HG03280 (cell line): ENCODE results near the gene TOMM7.
"Not testable (repeated sequence)": the region's sequence is repeated elsewhere in the genome, so short reads cannot be mapped to it uniquely, and the experiment has no call there.

ENCODE experiments used
- ATAC-seq: cut with Tn5 transposase; IDR thresholded peaks from one replicate; pipeline ENCODE4 v1.9.1; 2021; ENCODE audit warnings: mild to moderate bottlenecking, moderate library complexity; ENCODE audit not compliant: unreplicated experiment

Gene TOMM7

DNA sequence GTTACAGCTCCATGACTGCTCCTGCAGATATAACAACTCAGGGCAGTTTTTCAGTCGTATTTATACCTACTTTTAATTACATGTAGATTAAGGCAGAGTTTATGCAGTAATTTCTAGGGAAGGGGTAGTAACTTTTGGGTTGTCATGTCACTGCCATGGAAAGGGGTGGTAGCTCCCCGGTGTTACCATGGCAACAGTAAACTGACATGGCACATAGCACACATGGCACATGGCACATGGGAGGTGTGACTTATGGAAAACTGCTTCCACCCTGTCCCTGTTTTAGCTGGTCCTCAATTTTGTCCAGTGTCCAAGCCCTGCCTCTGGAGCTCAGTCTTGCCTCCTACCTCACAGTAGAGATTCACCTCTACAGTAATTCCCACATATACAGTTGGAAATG, 3.9 kb upstream of the TOMM7 start:
- no peak for ATAC-seq

DNA sequence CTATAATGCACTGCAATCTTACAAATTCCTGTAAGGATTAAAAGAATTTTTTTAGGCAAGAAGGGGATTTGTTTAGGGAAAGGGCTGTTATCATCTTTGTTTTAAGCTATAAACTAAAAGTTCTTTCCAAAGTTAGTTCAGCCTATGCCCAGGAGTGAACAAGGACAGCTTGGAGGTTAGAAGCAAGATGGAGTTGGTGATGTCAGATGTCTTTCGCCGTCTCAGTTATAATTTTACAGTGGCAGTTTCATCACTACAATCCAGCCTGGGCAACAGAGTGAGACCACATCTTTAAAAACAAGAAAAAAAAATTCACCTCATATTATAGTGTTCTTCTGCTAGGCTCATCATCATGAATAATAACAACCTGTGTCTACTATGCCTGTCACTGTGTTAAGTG, 2.1 kb upstream of the TOMM7 start:
- ATAC-seq = no peak

DNA sequence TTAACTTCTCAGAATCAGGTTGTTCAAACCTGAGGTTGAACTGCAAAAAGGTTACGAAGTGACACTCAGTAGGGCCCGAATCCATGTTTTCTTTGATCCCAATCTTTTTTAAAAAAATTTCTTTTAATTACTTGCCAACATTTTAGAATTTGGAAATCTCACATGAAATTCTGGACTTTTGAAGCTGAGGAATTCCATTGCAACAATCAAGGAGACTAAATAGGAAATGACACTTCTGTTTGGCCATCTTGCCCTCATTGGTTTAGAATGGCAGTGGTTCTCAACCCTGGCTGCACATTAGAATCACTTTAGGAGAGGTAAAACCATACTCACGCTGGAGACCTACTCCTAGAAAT, 471 bp upstream of the TOMM7 start:
- no peak for ATAC-seq

DNA sequence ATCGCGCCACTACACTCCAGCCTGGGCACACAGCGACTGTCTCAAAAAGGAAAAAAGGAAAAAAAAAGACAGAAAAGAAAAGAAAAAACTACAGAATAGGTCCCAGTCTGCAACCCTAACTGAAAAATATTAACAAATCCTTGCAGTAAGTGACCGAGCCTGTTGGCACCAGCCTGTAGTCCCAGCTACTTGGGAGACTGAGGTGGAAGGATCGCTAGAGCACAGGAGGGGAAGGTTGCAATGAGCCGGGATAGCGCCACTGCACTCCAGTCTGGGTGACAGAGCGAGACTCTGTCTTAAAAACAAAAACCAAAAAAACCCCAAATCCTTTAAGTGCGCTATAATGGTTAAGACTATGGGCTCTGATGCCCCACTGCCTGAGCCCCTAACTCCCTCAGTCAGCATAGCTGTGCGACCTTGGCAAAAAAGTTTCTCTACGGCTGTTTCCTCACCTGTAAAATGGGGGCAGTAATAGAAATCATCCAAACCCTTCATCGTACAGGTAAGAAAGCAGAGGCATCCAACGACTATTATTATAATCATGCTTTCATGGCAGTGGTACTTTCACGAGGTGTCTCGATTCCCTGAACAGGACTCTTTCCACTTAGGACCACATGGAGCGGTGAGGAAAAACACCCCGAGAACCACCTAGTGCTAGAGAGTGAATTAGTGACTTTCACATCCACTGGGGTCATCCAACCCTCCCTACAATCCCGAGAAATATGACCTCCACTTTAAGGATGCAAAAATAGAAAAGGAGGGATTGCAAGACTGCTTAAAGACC, 755 bp downstream of the TOMM7 start:
- ATAC-seq = no peak

DNA sequence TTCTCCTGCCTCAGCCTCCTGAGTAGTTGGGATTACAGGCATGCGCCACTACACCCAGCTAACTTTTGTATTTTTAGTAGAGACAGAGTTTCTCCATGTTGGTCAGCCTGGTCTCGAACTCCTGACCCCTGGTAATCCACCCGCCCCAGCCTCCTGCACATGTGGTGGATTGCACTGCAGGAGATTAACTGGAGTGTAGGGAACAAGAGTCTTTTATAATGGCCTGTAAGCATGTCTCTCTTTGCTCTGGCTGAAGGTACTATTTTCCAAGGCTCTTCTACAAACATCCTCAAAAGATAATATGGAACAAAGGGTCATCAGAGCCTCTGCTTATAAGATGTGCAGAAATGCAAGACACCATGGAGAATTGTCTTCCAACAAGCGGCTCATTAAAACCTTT, 3.2 kb downstream of the TOMM7 start:
- no peak for ATAC-seq

DNA sequence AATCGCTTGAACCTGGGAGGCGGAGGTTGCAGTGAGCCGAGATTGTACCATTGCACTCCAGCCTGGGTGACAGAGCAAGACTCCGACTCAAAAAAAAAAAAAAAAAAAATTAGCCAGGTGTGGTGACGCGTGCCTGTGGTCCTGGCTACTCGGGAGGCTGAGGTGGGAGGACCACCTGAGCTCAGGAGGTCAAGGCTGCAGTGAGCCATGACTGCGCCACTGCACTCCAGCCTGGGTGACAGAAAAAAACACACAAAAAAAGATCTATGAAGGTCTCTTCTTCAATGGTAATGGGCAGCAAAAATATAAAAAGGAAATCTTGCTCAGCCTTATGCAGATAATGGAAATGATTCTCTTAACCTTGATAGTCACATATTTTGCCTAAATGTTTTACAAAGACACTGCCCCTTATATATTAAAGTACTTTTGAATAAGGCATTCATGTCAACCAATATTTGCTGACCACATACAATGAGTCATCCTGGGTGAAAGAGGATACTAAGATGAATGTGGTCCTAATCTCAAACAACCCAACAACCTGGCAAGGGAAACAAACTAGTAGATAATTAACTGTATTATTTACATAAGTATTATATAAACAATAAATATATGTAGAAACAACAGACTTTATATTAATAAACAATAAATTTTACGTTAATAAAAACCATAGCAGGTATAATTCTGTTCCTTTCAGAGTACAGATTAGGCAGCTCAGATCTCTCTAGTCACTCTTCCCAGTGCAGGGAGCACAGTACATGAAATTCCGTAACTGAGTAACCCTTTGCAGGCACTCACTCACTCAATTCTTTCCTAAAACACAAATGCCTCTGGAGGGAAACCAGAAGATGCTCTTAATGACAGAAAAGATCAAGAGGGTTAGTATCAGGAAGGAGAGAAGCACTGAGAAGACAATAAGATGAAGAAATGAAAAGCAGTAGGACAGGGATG, 8.1 kb downstream of the TOMM7 start:
- ATAC-seq = no peak

DNA sequence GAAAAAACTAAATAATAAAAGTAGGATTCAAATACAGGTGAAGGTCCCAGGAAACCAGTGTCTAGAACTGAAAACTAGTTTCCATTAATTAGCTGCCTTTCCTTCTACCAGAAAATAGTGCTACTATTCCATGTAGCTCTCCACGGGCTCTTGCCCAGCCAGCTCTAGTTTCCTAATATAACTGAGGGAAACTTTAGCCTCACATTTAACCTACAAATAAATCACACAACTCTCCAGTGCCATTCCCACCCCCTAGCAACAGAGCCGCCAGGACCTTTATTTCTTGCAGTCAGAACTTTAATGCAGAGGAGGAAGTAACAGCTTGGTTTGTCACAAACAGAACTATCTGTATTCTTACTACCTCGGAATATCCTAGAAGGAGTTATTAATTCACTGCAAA, 10.3 kb downstream of the TOMM7 start:
- ATAC-seq = no peak

DNA sequence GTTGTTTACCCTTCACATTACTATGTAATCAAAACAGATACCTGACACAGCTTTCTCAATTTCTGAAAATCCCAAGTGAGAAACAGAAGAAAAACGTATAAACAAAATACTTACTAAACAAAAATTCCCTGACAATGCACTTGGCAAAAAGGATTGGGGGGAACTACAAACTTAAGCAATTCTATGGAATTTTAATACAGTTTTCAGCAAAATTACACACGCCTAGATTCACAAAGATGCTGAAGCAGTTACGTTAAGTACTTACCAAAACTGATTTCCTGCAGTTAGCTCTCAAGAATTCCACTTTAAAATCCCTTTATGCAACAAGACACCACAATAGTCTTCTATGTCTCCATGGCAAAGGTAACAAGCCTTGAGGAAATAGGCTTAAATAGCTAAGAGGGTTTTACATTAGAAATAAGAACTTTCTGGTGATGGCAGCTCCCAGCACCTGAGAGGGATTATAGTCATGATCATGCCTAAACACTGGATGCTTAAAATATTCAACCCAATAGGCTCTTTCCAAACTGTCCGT, 10.8 kb downstream of the TOMM7 start:
- no peak for ATAC-seq

DNA sequence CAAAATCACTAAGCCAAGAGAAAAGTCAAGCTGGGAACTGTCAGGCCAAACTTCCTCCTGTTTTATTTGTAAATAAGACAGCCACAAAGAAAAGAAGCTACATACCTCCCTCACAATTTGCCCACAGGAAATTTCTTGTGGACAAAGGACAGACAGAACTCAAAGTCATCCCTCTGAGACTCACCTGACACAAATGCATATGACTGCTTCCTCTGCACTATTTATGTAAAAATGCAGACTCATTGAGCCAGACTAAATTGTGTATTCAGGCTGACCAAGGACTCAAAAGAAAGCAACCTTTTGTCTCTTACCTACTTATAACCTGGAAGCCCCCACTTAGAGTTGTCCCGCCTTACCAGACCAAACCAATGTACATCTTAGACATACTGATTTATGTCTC, 11.8 kb downstream of the TOMM7 start:
- ATAC-seq = no peak

DNA sequence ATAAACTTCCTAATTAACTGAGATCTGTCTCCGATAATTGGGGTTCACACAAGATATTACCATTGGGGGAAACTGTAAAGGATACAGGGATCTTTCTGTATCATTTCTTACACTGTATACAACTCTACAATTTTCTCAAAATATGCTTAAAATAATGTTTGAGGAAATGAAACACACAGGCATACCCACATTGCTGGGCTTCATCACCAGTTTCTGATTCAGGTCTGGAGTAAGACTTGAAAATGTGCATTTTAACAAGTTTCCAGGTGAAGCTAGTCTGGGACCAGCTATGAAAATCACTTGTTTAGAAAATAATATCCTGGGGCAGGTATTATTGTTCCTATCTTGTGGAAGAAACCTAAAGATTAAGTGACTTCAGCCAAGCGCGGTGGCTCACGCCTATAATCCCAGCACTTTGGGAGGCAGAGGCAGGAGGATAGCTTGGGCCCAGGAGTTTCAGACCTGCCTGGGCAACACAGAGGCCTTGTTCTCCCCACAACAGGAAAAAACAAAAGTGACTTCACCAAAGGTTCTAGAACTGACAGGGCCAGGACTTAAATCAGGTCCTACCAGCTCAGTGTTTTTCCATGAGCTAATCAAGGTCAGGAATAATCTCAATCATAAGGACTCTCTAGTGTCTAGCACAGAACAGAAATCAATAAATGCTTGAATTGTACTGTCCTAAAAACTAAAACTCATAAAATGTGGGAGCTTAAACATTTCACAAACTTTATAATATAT, 12.6 kb downstream of the TOMM7 start:
- ATAC-seq = no peak

DNA sequence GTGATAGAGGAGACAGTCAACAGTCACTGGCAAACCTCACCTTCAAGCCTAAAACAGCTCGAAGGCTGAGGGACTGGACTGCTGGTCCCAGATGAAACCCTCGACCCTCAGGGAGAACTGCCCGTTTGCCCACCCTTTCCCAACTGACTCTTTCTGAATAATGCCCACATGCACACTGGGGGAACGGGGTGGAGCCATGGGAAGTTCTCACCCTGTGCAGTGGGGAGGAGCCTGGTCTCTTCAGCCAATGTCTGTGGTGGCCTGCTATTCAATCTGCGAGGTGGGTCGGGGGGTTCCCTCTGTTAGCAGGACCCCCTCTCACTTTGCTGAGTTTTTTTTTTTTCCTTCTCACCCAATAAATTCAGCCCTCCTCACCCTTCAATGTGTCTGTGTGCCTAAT, 14.5 kb downstream of the TOMM7 start:
- no peak for ATAC-seq

DNA sequence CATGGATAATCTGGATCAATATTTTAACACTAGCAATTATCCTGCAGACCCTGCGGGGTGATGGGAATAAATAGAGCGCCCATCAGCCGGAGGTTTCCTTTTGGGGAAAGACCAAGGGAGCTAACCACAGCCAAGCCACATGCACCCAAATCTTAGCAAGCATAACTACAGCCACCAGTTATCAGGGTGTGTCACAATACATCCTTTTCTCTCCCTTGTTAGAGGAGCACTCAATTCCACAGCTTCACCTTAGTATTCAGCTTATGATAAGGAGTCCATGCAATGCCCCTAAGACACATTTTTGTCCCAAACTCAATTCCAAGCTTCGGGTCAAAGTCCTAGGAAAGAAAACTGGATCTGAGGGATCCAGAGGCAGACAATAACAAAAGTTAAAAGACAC, 15.9 kb downstream of the TOMM7 start:
- no peak for ATAC-seq

DNA sequence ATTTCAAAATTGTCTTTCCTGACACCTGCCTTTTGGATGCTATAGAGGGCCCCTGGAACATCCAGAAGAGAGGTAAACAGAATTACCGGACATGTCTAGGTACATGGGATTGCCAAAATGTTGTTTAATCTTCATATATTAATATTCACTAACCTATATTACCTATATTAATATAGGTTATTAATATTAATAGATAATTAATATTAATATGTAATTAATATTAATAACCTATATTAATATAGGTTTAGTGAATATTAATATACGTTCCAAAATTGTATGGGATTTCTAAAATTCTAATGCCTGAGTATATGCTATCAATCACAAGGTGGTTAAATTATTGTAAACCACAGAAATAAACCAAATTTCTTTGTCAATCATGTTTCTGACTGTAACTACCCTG, 17.4 kb downstream of the TOMM7 start:
- ATAC-seq = no peak

DNA sequence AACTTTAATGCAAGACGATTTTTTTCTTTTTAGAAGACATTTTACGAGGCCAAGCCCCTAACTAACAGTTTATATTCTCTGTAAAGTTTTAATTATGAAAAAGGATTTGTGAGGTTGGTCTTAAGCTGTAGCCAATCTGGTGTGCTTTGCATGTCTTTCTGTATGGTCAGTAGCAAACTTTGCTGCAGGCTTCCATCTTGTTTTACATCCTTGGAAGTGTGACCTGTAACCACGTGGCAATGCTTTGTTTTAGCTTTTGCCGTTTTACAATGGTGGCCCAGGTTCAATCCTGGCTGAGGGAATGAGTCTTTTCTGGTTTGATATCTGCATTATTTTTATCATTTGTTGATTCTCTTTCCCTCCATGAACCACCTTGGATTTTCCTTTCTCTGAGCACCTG, 19.8 kb downstream of the TOMM7 start:
- not testable (repeated sequence) for ATAC-seq

DNA sequence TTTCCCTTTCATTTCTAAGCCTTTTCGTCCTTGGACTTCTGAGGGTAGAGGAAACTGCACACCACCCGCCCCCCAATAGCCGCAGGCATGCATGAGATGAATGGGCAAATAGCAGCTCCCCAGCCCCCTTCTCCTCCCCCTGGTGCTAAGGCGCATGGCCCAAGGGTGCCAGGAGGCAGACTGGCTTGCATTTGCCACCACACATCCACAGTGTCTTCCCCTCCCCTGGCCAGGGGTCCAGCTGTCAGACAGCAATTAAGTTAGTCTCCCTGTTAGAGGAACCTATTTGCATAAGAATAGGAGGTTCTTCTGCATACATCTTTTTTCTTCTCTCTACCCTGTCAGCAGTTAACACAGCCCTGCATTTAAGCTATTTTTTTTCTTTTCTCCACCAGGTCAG, 20.2 kb downstream of the TOMM7 start:
- ATAC-seq = no peak

DNA sequence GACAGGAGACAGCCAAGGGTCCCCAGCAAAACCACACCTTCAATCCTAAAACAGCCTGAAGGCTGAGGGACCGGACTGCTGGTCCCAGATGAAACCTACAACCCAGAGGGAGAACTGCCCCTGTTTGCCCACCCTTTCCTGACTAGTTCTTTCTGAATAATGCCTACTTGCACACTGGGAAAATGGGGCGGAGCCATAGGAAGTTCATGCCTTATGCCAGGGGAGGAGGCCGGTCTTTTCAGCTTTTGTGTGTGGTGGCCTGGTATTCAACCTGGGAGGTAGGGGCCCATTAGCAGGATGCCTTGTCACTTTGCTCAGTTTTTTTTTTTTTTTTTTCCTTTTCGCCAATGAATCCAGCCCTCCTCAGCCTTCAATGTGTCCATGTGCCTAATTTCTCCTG, 20.7 kb downstream of the TOMM7 start:
- ATAC-seq = no peak

DNA sequence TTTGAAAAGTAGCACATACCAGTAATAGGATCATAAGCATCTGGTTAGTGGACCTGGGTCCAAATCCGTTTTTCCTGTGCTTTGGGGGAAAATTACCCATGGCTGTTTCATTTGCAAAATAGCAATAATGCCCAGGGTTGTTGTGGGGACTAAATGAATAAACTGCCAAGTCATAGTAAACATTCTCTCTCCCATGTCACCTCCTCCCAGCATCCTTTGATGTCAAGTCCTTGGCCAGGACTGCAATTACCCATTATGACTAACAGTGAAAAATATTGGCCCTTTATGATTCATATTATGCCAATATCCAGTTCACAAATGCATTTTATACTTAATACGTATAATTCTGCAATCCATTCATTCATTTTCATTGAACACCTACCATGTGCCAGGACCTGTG, 23.0 kb downstream of the TOMM7 start:
- no peak for ATAC-seq

DNA sequence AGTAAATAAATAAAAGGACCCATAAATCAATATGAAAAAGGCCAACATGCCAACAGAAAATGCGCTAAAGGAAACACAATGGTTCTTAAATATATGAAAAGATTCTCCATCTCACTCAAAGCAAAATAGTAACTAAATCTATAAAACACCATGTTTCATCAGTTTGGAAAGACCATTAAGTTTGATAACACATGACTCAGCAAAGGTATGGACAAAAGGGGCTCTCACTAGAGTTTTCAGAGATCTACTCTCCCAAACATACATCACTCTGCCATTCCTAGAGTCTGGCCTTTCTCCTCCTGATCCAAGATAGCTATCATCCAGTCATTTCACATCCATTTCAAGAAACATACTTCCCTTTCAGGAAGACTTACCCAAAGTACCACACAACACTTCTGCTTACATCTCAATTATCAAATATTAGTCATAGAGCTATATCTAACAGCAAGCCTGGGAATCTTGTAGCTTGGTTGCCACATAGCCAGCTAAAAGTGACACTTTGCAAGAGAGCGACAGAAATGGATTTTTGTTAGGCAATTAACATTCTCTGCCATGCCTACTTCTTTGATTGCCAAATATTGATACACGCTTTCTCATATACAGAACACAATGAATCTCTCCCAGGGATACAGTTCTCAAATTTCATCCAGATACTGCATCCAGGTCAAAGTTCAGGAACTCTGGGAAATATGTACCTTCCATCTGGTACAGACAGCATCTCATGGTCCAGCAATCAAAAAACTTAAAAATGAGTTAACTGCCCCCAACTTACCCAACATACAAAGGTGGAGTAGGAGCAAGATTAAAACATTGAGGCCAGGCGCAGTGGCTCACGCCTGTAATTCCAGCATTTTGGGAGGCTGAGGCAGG, 28.8 kb downstream of the TOMM7 start:
- no peak for ATAC-seq

DNA sequence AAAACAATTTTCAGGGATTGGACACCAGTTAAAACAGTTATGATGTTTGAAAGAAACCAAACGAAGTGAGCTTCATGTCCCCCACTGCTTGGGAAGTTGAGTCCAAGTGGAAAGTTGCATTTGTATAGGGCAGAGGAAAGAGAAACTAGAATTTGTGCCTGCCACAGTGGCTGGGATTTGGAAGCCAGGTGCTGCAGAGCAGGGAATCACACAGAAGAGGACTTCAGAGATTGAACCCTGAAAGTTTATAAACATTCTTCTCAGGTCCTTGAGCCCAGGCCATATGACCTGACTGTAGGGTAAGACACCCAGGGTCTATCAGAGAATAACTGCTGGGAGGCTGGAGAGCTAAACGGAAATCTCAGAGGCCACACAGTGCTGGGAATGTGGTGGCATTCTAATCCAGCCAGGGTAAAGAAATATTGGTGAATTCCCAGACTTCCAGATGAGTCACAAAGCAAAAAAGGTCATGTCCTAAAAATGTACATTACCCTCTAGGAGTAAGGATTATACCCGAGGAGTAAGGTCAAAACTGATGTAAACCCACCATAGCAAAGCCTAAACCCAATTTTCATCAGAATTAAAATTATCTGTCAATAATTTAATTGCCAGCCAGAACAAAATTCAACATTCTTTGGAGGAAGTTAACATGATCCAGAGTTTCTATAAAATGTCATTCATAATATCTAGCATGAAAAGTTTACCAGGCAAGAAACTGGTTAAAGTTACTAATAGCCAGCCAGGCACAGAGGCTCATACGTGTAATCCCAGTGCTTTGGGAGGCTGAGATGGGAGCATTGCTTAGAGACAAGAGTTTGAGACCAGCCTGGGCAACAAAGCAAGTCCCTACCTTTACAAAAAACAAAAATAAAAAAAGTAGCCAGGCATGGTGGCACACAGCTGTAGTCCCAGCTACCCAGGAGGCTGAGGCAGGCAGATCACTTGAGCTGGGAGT, 31.2 kb downstream of the TOMM7 start:
- ATAC-seq = no peak
